Measurements from ENCODE around the gene VPS37D.
"Not testable (repeated sequence)": the region's sequence is repeated elsewhere in the genome, so short reads cannot be mapped to it uniquely, and the experiment has no call there.

Gene VPS37D

DNA sequence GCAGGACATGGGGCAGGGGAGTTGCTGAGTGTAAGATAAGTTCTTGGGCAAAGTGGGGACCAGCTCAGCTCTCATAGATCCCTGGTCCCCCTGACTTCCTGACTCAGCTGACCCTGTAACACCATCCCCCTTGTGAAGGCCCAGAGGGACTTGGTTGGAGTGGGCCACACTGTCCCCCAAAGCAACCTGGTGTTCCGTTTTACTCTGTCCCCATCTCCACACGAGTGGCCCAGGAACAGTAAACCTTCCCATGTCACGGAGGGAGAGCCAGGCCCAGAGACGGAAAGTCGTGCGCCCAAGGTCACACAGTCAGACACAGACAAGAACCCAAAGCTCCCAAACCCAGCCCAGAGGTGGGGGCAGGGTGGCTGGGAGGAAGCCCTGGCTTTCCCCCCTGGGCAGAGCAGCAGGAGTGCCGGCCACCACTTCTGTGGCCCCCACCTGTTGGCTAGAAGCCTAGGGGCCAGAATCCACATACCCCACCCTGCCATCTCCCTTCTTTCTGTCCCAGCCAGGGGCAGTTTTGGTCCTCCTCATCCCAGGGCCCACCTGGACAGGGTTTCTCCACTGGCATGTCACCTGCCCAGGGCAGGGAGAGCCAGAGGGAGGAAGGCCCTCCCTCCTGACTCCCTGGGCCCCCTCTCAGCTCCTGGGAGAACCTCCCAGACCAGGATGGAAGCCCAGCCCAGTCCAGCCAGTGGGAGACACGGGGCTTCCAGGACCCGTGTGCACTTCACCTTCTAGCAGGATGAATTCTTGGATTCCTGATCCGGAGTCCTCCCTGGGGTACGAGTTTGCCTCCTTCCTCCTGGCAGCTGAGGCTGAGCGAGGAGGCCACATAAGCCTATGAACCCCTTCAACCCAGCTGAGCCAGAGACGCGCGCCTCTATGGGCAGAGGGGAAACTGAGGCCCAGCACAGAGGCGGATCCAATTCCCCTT lies 20.6 kb upstream of the VPS37D start:
- DNase-seq (ENCODE audit: low spot score), result no peak

DNA sequence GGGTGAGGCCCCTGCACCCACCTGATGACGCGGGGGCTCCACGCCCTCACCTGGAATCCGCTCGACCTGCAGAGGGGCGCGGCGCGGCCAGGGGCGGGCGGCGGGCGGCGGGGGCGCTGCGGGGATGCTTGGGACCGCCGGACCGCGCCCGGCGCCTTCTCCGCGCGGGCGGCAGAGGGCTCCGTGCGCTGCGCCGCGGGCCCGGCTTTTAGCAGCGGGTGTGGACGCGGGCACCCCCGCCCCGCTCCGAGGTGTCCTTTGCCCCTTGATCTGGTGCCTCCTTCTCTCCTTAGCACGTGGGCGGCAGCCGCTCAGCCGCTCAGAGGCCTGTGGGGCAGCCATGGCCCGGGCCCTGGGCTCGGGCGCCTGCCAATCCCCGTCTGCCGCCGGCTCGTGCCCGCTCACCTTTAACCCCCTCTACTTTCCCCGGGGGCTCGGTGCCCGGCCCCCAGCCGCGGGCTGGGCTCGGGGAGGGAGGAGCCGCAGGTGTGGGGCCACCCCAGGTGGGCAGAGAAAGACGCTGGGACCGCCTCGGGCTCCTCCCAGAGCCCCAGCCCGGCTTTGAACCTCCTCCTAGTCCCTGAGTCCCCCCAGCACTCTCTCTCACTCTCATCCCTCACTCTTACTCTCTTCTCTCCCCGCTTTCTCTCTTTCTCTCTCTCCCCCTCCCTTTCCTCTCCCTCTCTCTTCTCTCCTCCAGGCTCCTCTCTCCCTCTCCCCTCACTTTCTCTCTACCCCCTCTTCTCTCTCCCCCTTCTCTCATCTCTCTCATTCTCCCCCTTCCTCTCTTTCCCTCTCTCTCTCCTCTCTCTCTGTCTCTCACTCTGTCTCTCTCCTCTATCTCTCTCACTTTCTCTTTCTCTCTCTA lies 19.7 kb upstream of the VPS37D start:
- peak; percentile 72 for DNase-seq (ENCODE audit: low spot score)

- no peak for DNase-seq (ENCODE audit: low spot score)
Observed at GRCh38 chr7:73648593-73649332, 18.9 kb upstream of the VPS37D start.

GRCh38 chr7:73649576-73649975 lies 18.1 kb upstream of the VPS37D start:
- DNase-seq (ENCODE audit: low spot score), result no peak

DNA sequence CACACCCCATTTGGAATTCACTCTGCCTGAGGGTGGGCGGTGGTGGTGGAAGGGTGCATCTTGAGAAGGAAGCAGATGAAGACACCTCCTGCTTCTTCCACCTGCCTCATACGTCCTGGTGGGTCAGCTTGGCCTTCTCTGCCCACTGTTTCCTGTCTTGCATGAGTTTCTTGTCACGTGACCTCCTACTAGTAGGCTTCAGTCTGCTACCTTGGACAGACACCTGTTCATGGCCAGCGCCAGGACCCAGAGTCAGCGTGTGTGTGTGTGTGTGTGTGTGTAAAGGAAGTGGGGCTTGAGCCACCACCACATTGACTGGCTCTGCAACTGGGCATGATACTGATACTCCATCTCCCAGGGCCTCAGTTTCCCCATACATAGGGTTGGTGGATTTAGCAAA lies 17.1 kb upstream of the VPS37D start:
- DNase-seq (ENCODE audit: low spot score), result no peak

- DNase-seq (ENCODE audit: low spot score), result no peak
Observed at GRCh38 chr7:73652541-73652949, 15.1 kb upstream of the VPS37D start.

DNA sequence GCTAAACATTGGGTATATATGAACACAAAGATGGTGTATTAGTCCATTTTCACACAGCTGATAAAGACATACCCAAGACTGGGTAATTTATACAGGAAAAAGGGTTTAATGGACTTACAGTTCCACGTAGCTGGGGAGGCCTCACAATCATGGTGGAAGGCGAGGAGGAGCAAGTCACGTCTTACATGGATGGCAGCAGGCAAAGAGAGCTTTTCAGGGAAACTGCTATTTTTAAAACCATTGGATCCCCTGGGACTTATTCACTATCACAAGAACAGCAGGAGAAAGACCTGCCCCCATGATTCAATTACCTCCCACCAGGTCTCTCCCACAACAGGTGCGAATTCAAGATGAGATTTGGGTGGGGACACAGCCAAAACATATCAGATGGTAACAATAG lies 12.3 kb upstream of the VPS37D start:
- DNase-seq (ENCODE audit: low spot score), result not testable (repeated sequence)

- DNase-seq (ENCODE audit: low spot score), result no peak
Observed at GRCh38 chr7:73659983-73660382, 7.6 kb upstream of the VPS37D start.

- not testable (repeated sequence) for DNase-seq (ENCODE audit: low spot score)
Observed at GRCh38 chr7:73660594-73660993, 7.0 kb upstream of the VPS37D start.

DNA sequence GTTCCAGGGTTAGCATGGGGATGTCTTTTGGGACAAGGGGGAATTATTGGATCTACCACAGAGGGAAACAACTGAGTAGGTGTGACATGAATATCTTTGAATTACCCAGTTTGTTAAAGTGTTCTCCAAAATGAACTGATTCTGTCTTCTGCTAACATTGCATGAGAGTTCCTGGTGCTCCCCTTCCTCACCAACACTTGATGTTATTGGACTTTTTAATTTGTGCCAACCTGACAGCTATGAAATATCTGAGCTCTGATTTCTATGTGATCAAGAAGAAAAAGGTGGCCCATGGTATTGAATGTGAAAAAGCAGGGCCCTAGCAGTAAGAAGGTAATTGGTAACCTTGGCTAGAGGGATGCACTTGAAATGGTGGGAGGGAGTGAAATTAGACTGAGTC lies 4.6 kb upstream of the VPS37D start:
- DNase-seq (ENCODE audit: low spot score), result no peak

DNA sequence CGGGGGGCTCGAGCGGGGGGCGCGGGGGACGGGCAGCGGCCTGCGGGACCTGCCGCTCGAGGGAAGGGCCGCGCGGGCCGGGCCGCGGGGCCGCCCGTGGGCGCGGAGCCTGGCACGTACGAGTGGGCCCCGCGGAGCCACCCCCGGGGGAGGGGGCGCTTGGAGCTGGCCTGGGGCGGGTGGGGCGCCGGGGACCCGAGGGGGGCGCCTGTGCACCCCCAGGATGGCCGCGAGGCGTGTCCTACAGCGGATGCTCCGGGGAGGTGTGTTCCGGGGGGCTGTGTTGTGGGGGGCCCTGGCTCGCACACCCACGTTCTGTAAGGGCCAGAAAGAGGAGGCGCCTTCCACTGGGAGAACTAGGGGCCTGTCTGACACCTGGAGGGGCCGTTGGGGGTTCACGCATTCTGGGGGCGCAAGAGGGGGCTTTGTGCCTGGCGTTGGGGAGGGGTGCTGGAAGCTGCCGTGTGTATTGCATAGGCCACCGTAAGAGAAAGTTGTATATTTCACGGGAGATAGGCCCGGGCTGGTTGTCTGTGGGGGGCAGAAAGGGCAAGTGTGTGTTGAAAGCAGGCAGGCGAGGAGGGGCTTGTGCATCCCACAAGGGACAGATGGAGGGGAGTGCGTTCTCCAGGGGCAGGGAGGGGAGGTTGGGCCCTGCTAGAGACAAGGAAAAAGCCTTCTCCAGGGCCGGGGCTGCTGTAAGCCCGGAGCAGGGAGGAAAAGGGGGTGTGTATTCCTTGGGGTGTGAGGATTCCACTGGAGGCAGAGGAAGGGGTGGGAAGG lies 663 bp downstream of the VPS37D start:
- peak; percentile 52 for DNase-seq (ENCODE audit: low spot score)

- DNase-seq (ENCODE audit: low spot score), result no peak
Observed at GRCh38 chr7:73668886-73669230, 1.2 kb downstream of the VPS37D start.

DNA sequence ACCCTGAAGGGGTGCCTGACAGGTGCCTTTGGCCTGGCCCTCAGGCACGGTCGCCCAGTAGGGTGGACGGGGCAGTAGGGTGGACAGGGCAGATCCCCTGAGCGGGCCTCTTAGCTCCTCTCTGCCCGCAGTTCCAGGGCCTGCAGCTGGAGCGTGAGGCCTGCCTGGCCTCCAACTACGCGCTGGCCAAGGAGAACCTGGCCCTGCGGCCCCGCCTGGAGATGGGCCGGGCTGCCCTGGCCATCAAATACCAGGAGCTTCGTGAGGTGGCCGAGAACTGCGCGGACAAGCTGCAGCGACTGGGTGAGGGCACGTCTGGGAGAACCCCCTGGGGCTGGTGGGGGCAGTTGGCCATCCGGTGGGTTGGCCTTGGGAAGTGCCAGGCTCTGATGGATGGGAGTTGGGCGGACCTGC lies 1.7 kb downstream of the VPS37D start:
- no peak for DNase-seq (ENCODE audit: low spot score)

GRCh38 chr7:73669858-73670385 lies 2.3 kb downstream of the VPS37D start:
- no peak for DNase-seq (ENCODE audit: low spot score)

GRCh38 chr7:73671322-73671661 lies 3.7 kb downstream of the VPS37D start:
- DNase-seq (ENCODE audit: low spot score), result peak; percentile 72

DNA sequence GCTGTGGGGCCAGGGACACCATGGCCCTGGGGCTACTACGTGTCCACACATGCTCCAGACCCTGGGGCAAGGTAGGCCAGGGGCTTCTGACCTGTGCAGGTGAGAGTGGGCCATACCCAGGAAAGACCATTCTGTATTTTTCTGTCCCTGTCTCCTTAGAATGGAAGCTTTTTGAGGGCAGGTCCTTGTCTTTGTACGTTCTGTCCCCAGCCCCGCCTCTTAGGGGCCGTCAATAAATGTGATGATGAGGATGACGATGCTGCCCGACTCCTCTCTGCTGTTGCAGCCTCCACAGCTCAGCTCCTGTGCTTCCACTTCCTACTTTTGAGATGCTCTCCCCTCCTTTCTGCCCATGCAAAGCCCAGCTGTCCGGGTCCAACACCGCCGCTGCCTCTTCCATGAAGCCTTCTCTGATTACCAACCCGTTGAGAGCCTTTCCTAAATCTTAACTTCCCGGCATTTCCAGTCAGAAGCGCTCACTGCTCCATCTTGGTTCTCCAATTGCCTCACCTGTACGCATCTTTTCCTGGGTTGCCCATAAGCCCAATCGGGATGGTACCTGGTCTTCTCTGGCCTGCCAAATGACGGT lies 4.3 kb downstream of the VPS37D start:
- no peak for DNase-seq (ENCODE audit: low spot score)

DNA sequence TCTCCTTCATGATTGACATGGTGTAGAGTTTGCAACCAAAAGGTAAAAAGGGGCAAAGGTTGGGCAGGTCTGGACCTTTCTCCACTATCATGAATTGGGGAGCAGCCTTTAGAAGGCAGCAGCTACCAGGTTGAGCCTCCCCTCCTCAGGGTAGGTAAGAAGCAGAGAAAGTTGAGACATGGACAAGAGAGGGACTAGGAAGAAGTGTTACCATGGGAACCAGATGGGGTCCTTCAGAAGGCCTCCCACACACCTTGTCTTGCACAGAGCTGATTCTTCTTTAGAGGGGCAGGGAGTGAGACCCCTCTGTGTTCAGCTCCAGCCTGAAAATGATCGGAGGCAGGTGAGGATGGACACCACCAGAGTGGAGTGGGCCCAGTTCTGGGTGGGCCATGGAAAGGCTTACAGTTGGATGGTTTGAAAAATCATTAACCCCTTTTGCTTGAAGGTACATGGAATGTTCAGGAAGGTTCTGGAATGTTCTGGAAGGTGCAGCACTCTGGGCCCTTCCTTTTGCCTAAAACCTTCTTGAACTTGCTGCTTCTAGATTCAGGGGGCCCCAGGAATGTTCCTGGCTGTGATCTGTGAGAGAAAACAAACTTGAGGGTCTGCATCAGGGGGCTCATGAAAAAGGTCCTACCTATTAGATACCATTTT lies 7.0 kb downstream of the VPS37D start:
- DNase-seq (ENCODE audit: low spot score), result no peak

GRCh38 chr7:73676062-73676461 lies 8.4 kb downstream of the VPS37D start:
- not testable (repeated sequence) for DNase-seq (ENCODE audit: low spot score)

GRCh38 chr7:73678862-73679261 lies 11.2 kb downstream of the VPS37D start:
- no peak for DNase-seq (ENCODE audit: low spot score)

GRCh38 chr7:73679709-73680108 lies 12.1 kb downstream of the VPS37D start:
- no peak for DNase-seq (ENCODE audit: low spot score)
